Type B pancreatic cell (in vitro differentiated cells): Measurements from ENCODE around the gene PAGR1. TPM values are rescaled to one million over a fixed set of nuclear protein-coding genes. Genes with fewer than 3 reads are reported as not detected.

Experiments
- DNase-seq: peaks from one replicate; pipeline ENCODE4 v3.0.0; 2021; ENCODE audit warnings: mixed read lengths; ENCODE audit not compliant: unreplicated experiment; ENCODE audit errors: extremely low spot score
- H3K27ac Mint-ChIP-seq: 2 replicates; pipeline ENCODE4 v1.8.0; 2021; ENCODE audit warnings: mild to moderate bottlenecking, mixed read lengths
- H3K27me3 Mint-ChIP-seq: 2 replicates; pipeline ENCODE4 v1.8.0; 2021; ENCODE audit warnings: mixed read lengths
- H3K36me3 Mint-ChIP-seq: 2 replicates; pipeline ENCODE4 v1.8.0; 2021; ENCODE audit warnings: mixed read lengths
- H3K4me1 Mint-ChIP-seq: one replicate; pipeline ENCODE4 v1.8.0; 2021; ENCODE audit warnings: mixed read lengths; ENCODE audit not compliant: unreplicated experiment
- H3K4me3 Mint-ChIP-seq: 2 replicates; pipeline ENCODE4 v1.8.0; 2021; ENCODE audit warnings: mild to moderate bottlenecking, mixed read lengths
- H3K9me3 Mint-ChIP-seq: 2 replicates; pipeline ENCODE4 v1.8.0; 2021; ENCODE audit warnings: mixed read lengths
- CTCF ChIP-seq: fragments of 200-600 bp; sonication (generic); conservative IDR thresholded peaks from 2 replicates; pipeline ENCODE4 v1.5.0; 2021; ENCODE audit warnings: antibody characterized with exemption, mild to moderate bottlenecking
- total RNA-seq: library from RNA; stranded (reverse); gene quantifications from 2 replicates; pipeline ENCODE4 v1.2.1, GENCODE V29; 2021; ENCODE audit warnings: low replicate concordance

Gene PAGR1
- total RNA-seq, 1 donor from 2014 or later = 33.5 TPM

GRCh38 chr16:29814592-29814991 lies 1.4 kb upstream of the PAGR1 start:
- no peak for TF ChIP-seq CTCF
- no peak for DNase-seq
- H3K27me3 Mint-ChIP-seq = peaks cover 4% of the 10 kb centered on the region
- peaks cover 36% of the 10 kb centered on the region for H3K4me1 Mint-ChIP-seq
- H3K27ac Mint-ChIP-seq = no peak overlapping the region
- peak overlapping the region; percentile 93 for H3K4me3 Mint-ChIP-seq
- H3K36me3 Mint-ChIP-seq = peaks cover 8% of the 10 kb centered on the region
- no peaks in the 10 kb centered on the region for H3K9me3 Mint-ChIP-seq

- no peak for DNase-seq
- H3K27ac Mint-ChIP-seq = peak overlapping the region; percentile 94
- peak overlapping the region; percentile 93 for H3K4me3 Mint-ChIP-seq
- no peaks in the 10 kb centered on the region for H3K9me3 Mint-ChIP-seq
- H3K4me1 Mint-ChIP-seq = peaks cover 41% of the 10 kb centered on the region
- H3K36me3 Mint-ChIP-seq = peaks cover 8% of the 10 kb centered on the region
- no peak for TF ChIP-seq CTCF
- peaks cover 4% of the 10 kb centered on the region for H3K27me3 Mint-ChIP-seq
These were observed 775 bp upstream of the PAGR1 start for GRCh38 chr16:29815032-29815721.

GRCh38 chr16:29816694-29817441 lies 916 bp downstream of the PAGR1 start:
- Mint-ChIP-seq H3K36me3 (peaks cover 8% of the 10 kb centered on the region), H3K4me3 (peak overlapping the region; percentile 93), H3K9me3 (no peaks in the 10 kb centered on the region), H3K27ac (peak overlapping the region; percentile 94), H3K4me1 (peaks cover 36% of the 10 kb centered on the region), H3K27me3 (peaks cover 4% of the 10 kb centered on the region)
- DNase-seq = no peak
- TF ChIP-seq CTCF = peak; percentile 31

GRCh38 chr16:29818082-29818481 lies 2.1 kb downstream of the PAGR1 start:
- Mint-ChIP-seq H3K4me1 (peaks cover 42% of the 10 kb centered on the region), H3K36me3 (peaks cover 8% of the 10 kb centered on the region), H3K9me3 (no peaks in the 10 kb centered on the region), H3K27ac (peak overlapping the region; percentile 87), H3K27me3 (peaks cover 4% of the 10 kb centered on the region), H3K4me3 (peak overlapping the region; percentile 88)
- no peak for TF ChIP-seq CTCF
- no peak for DNase-seq

GRCh38 chr16:29819506-29819905 lies 3.6 kb downstream of the PAGR1 start:
- peaks cover 8% of the 10 kb centered on the region for H3K36me3 Mint-ChIP-seq
- TF ChIP-seq CTCF = no peak
- peaks cover 4% of the 10 kb centered on the region for H3K27me3 Mint-ChIP-seq
- DNase-seq = no peak
- H3K27ac Mint-ChIP-seq = peak overlapping the region; percentile 86
- H3K4me3 Mint-ChIP-seq = peak overlapping the region; percentile 88
- no peaks in the 10 kb centered on the region for H3K9me3 Mint-ChIP-seq
- peaks cover 42% of the 10 kb centered on the region for H3K4me1 Mint-ChIP-seq
